ENCODE results near the gene SALL4.

Gene SALL4

DNA sequence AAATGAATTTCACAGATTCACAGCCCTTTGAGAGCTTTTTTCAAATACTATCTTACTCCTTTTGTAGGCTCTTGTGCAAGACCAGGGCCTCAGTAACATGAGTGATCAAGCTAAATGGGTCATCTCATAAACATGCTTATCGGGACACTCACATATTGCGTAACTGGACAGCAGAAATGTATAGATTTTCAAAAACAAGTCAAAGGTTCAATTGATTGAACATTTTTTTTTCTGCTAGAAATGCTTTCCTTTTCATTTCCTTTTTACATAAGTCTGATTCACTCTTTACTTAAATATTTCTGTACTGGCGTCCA lies 8.7 kb upstream of the SALL4 start:
- Histone ChIP-seq H3K36me3 (ENCODE audit: low read length) (no peaks in the 10 kb centered on the region), H3K4me2 (ENCODE audit: low read depth, low read length, poor library complexity, severe bottlenecking) (no peak overlapping the region), H3K4me3 (ENCODE audit: insufficient read depth, low read length, poor library complexity, severe bottlenecking) (no peak overlapping the region), H3K79me2 (ENCODE audit: insufficient read depth, low read length) (no peaks in the 10 kb centered on the region), H3K9me2 (replicated peaks; ENCODE audit: insufficient read depth, low read length) (no peaks in the 10 kb centered on the region), H3K27ac (ENCODE audit: low read depth, low read length) (no peak overlapping the region), H3K27me3 (ENCODE audit: low read length) (no peaks in the 10 kb centered on the region), H4K20me1 (ENCODE audit: low read depth, low read length) (no peaks in the 10 kb centered on the region), H2AFZ (ENCODE audit: low read depth, low read length, severe bottlenecking) (no peak overlapping the region), H3K9me3 (ENCODE audit: insufficient read depth, low read length) (no peaks in the 10 kb centered on the region), H3F3A (ENCODE audit: insufficient read depth) (no peaks in the 10 kb centered on the region), H3K9ac (ENCODE audit: low read length) (no peak overlapping the region)
- TF ChIP-seq EZH2phosphoT487 (conservative IDR thresholded peaks at IDR 0.05; ENCODE audit: low read length) = no peak
- TF ChIP-seq, protein P1, sequence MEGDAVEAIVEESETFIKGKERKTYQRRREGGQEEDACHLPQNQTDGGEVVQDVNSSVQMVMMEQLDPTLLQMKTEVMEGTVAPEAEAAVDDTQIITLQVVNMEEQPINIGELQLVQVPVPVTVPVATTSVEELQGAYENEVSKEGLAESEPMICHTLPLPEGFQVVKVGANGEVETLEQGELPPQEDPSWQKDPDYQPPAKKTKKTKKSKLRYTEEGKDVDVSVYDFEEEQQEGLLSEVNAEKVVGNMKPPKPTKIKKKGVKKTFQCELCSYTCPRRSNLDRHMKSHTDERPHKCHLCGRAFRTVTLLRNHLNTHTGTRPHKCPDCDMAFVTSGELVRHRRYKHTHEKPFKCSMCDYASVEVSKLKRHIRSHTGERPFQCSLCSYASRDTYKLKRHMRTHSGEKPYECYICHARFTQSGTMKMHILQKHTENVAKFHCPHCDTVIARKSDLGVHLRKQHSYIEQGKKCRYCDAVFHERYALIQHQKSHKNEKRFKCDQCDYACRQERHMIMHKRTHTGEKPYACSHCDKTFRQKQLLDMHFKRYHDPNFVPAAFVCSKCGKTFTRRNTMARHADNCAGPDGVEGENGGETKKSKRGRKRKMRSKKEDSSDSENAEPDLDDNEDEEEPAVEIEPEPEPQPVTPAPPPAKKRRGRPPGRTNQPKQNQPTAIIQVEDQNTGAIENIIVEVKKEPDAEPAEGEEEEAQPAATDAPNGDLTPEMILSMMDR (IDR thresholded peaks at IDR 0.05; ENCODE audit: insufficient read depth, low read length, poor library complexity, severe bottlenecking) = no peak

DNA sequence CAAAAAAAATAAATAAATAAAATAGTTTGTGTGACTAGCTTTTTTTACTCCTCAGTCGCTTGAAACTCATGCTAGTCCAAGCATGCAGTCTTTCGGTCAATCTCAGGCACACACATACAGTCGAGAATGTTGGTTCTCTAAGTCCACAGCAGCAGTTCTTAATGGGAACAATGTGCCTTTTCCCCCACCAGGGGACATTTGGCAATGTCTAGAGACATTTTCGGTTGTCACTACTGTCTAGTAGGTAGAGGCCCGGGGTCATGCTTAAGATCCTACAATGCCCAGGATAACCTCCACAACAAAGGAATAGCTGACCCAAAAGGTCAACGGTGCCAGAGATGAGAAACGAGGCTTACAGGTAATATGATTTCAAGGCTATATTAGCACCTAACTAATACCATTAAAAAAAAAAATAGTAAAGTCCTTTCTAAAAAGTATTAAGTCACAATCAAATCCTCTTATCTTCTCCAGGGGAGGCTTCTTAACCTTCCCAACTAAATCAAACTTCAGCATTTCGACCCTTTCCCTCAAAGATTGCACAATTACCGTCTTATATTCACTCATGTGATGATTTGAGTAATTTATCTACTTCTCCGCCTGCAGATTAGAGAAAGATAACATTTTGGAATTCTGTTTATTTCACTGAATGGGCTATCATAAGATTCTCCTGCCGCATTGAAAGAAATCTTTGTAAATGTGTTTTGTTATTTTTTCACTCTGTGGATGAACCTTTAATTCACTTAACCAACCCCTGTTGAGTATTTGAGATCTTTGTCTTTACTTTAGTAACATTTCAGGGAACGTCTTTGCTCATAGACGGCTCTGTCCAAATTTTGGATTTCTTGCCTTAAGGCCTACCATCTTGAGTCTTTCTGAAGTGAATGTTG lies 8.1 kb upstream of the SALL4 start:
- H3K36me3 ChIP-seq (ENCODE audit: low read length) = no peaks in the 10 kb centered on the region
- no peak overlapping the region for H3K4me3 ChIP-seq (ENCODE audit: insufficient read depth, low read length, poor library complexity, severe bottlenecking)
- H3K27ac ChIP-seq (ENCODE audit: low read depth, low read length) = no peak overlapping the region
- no peaks in the 10 kb centered on the region for H3F3A ChIP-seq (ENCODE audit: insufficient read depth)
- no peak overlapping the region for H3K9ac ChIP-seq (ENCODE audit: low read length)
- H3K9me3 ChIP-seq (ENCODE audit: insufficient read depth, low read length) = no peaks in the 10 kb centered on the region
- TF ChIP-seq EZH2phosphoT487 (conservative IDR thresholded peaks at IDR 0.05; ENCODE audit: low read length) = no peak
- TF ChIP-seq, protein P1 (IDR thresholded peaks at IDR 0.05; ENCODE audit: insufficient read depth, low read length, poor library complexity, severe bottlenecking) = no peak
- H3K9me2 ChIP-seq (replicated peaks; ENCODE audit: insufficient read depth, low read length) = no peaks in the 10 kb centered on the region
- no peaks in the 10 kb centered on the region for H3K27me3 ChIP-seq (ENCODE audit: low read length)
- no peaks in the 10 kb centered on the region for H3K79me2 ChIP-seq (ENCODE audit: insufficient read depth, low read length)
- H4K20me1 ChIP-seq (ENCODE audit: low read depth, low read length) = no peaks in the 10 kb centered on the region
- no peak overlapping the region for H3K4me2 ChIP-seq (ENCODE audit: low read depth, low read length, poor library complexity, severe bottlenecking)
- no peak overlapping the region for H2AFZ ChIP-seq (ENCODE audit: low read depth, low read length, severe bottlenecking)

DNA sequence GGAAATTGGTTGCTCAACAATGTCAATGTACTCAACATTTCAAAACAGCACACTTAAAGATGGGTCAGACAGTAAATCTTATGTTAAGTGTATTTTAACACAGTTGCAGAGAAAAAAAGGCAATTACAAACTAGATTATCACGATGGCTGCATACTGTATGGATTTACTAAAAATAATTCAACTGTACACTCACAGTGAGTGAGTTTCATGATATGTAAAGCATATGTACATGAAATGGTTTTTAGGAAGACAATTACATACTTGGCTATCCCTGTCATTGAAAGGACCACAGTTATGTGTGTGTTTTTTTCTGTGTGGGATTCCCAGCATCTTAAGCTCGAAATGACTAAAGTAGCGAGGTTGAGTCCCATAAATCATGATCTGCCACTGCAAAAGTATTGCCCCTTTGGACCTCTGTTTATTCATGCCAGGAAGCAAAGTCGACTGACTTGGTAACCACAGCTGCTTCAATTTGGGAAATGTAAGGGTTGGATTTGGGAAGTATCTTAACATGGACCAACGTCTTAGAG lies 5.5 kb upstream of the SALL4 start:
- Histone ChIP-seq H3K27me3 (ENCODE audit: low read length) (no peaks in the 10 kb centered on the region), H3K9ac (ENCODE audit: low read length) (no peak overlapping the region), H3F3A (ENCODE audit: insufficient read depth) (no peaks in the 10 kb centered on the region), H3K79me2 (ENCODE audit: insufficient read depth, low read length) (no peaks in the 10 kb centered on the region), H3K36me3 (ENCODE audit: low read length) (no peaks in the 10 kb centered on the region), H4K20me1 (ENCODE audit: low read depth, low read length) (no peaks in the 10 kb centered on the region), H3K4me2 (ENCODE audit: low read depth, low read length, poor library complexity, severe bottlenecking) (no peak overlapping the region), H3K9me3 (ENCODE audit: insufficient read depth, low read length) (no peaks in the 10 kb centered on the region), H3K27ac (ENCODE audit: low read depth, low read length) (no peak overlapping the region), H2AFZ (ENCODE audit: low read depth, low read length, severe bottlenecking) (no peak overlapping the region), H3K9me2 (replicated peaks; ENCODE audit: insufficient read depth, low read length) (no peaks in the 10 kb centered on the region), H3K4me3 (ENCODE audit: insufficient read depth, low read length, poor library complexity, severe bottlenecking) (no peak overlapping the region)
- TF ChIP-seq, protein P1 (IDR thresholded peaks at IDR 0.05; ENCODE audit: insufficient read depth, low read length, poor library complexity, severe bottlenecking) = no peak
- TF ChIP-seq EZH2phosphoT487 (conservative IDR thresholded peaks at IDR 0.05; ENCODE audit: low read length) = no peak
